H9 (cell line): ENCODE measurements around the gene ADORA1. TPM values are rescaled to one million over a fixed set of nuclear protein-coding genes. Genes with fewer than 3 reads are reported as not detected.

Experiments
- DNase-seq: peaks from one replicate; pipeline ENCODE4 v3.0.0-alpha.2; 2017
- H2AFZ ChIP-seq: one replicate; pipeline ENCODE4 v1.6.1; 2013; ENCODE audit warnings: mild to moderate bottlenecking, low read length, control low read depth, moderate library complexity
- H2AK5ac ChIP-seq: 2 replicates; pipeline ENCODE4 v1.6.1; 2013; ENCODE audit warnings: low read length, control low read depth, mixed read lengths; ENCODE audit not compliant: insufficient read length
- H2BK120ac ChIP-seq: one replicate; pipeline ENCODE4 v1.6.1; 2013; ENCODE audit warnings: low read depth, mild to moderate bottlenecking, low read length, control low read depth, inconsistent platforms; ENCODE audit not compliant: poor library complexity, severe bottlenecking
- H2BK12ac ChIP-seq: 2 replicates; pipeline ENCODE4 v1.6.1; 2013; ENCODE audit warnings: low read length, control low read depth, mixed read lengths, low read depth; ENCODE audit not compliant: insufficient read length
- H2BK15ac ChIP-seq: 2 replicates; pipeline ENCODE4 v1.6.1; 2013; ENCODE audit warnings: low read depth, low read length, control low read depth
- H2BK20ac ChIP-seq: one replicate; pipeline ENCODE4 v1.6.1; 2013; ENCODE audit warnings: low read depth, mild to moderate bottlenecking, low read length, control low read depth, inconsistent platforms; ENCODE audit not compliant: poor library complexity, severe bottlenecking
- H2BK5ac ChIP-seq: 2 replicates; pipeline ENCODE4 v1.6.1; 2013; ENCODE audit warnings: low read length, control low read depth, mixed read lengths; ENCODE audit not compliant: insufficient read length
- H3K14ac ChIP-seq: 2 replicates; pipeline ENCODE4 v1.6.1; 2013; ENCODE audit warnings: low read length, control low read depth; ENCODE audit not compliant: insufficient read depth
- H3K18ac ChIP-seq: 2 replicates; pipeline ENCODE4 v1.6.1; 2013; ENCODE audit warnings: low read depth, mild to moderate bottlenecking, mixed read lengths, low read length, control low read depth; ENCODE audit not compliant: insufficient read length
- H3K23ac ChIP-seq: 2 replicates; pipeline ENCODE4 v1.6.1; 2013; ENCODE audit warnings: low read length, control low read depth, mixed read lengths, low read depth; ENCODE audit not compliant: insufficient read length
- H3K23me2 ChIP-seq: 2 replicates; pipeline ENCODE4 v1.6.1; 2013; ENCODE audit warnings: low read depth, mild to moderate bottlenecking, mixed read lengths, low read length, control low read depth; ENCODE audit not compliant: insufficient read length, poor library complexity, severe bottlenecking
- H3K27ac ChIP-seq: 2 replicates; pipeline ENCODE4 v1.5.1; 2013; ENCODE audit warnings: low read length, control low read depth, mixed read lengths, low read depth; ENCODE audit not compliant: insufficient read length
- H3K27me3 ChIP-seq: 2 replicates; pipeline ENCODE4 v1.6.1; 2013; ENCODE audit warnings: low read length, control low read depth, inconsistent platforms; ENCODE audit not compliant: insufficient read depth
- H3K4ac ChIP-seq: 2 replicates; pipeline ENCODE4 v1.6.1; 2013; ENCODE audit warnings: low read depth, mild to moderate bottlenecking, control low read depth, inconsistent platforms, low read length, moderate library complexity
- H3K4me1 ChIP-seq: 2 replicates; pipeline ENCODE4 v1.6.1; 2013; ENCODE audit warnings: low read length, control low read depth, inconsistent platforms; ENCODE audit not compliant: insufficient read depth
- H3K4me2 ChIP-seq: 2 replicates; pipeline ENCODE4 v1.6.1; 2013; ENCODE audit warnings: low read length, control low read depth, mixed read lengths; ENCODE audit not compliant: insufficient read length, insufficient read depth
- H3K56ac ChIP-seq: 2 replicates; pipeline ENCODE4 v1.6.1; 2013; ENCODE audit warnings: low read depth, mild to moderate bottlenecking, mixed read lengths, low read length, control low read depth; ENCODE audit not compliant: insufficient read length
- H3K79me1 ChIP-seq: 2 replicates; pipeline ENCODE4 v1.6.1; 2013; ENCODE audit warnings: low read depth, mild to moderate bottlenecking, moderate library complexity, low read length, control low read depth, inconsistent platforms; ENCODE audit not compliant: insufficient read depth, poor library complexity, severe bottlenecking
- H3K79me2 ChIP-seq: 2 replicates; pipeline ENCODE4 v1.6.1; 2013; ENCODE audit warnings: low read length, control low read depth, inconsistent platforms; ENCODE audit not compliant: insufficient read depth
- H3K9ac ChIP-seq: 2 replicates; pipeline ENCODE4 v1.6.1; 2013; ENCODE audit warnings: low read length, control low read depth, mixed read lengths; ENCODE audit not compliant: insufficient read length; ENCODE audit errors: extremely low read depth
- H3K9me3 ChIP-seq: one replicate; pipeline ENCODE4 v1.6.1; 2013; ENCODE audit warnings: low read depth, low read length, inconsistent platforms; ENCODE audit not compliant: control insufficient read depth
- H3T11ph ChIP-seq: one replicate; pipeline ENCODE4 v1.6.1; 2013; ENCODE audit warnings: mild to moderate bottlenecking, low read length, control low read depth, inconsistent platforms
- H4K20me1 ChIP-seq: one replicate; pipeline ENCODE4 v1.6.1; 2013; ENCODE audit not compliant: control insufficient read depth, insufficient read length, insufficient read depth
- H4K5ac ChIP-seq: 2 replicates; pipeline ENCODE4 v1.6.1; 2013; ENCODE audit warnings: low read depth, mild to moderate bottlenecking, mixed read lengths, low read length, control low read depth; ENCODE audit not compliant: insufficient read length
- H4K8ac ChIP-seq: replicated peaks from 2 replicates; pipeline ENCODE4 v1.6.1; 2013; ENCODE audit warnings: low read length, control low read depth, mixed read lengths, low read depth; ENCODE audit not compliant: insufficient read length
- H4K91ac ChIP-seq: 2 replicates; pipeline ENCODE4 v1.6.1; 2013; ENCODE audit warnings: low read depth, mild to moderate bottlenecking, moderate library complexity, mixed read lengths, low read length, control low read depth; ENCODE audit not compliant: insufficient read length
- H3K27ac Mint-ChIP-seq, 3 experiments: 2 replicates in 2 of 3; 3 replicates in 1 of 3; pipeline ENCODE4 v1.8.0; 2020 to 2021; ENCODE audit warnings: mixed read lengths in 3 of 3, mild to moderate bottlenecking in 1 of 3, moderate library complexity in 1 of 3
- H3K27me3 Mint-ChIP-seq: 2 replicates; pipeline ENCODE4 v1.8.0; 2021; ENCODE audit warnings: low read depth, mild to moderate bottlenecking, moderate library complexity, mixed read lengths
- H3K36me3 Mint-ChIP-seq, 3 experiments: 2 replicates in 2 of 3; 3 replicates in 1 of 3; pipeline ENCODE4 v1.8.0; 2020 to 2021; ENCODE audit warnings: low read depth in 3 of 3, mixed read lengths in 3 of 3; ENCODE audit not compliant: insufficient read depth in 1 of 3
- H3K4me1 Mint-ChIP-seq, 2 experiments: 2 replicates each; pipeline ENCODE4 v1.8.0; 2020; ENCODE audit warnings: mixed read lengths in 2 of 2
- H3K4me3 Mint-ChIP-seq, 2 experiments: 2 replicates in 1 of 2; 3 replicates in 1 of 2; pipeline ENCODE4 v1.8.0; 2020 to 2021; ENCODE audit warnings: mild to moderate bottlenecking in 2 of 2, mixed read lengths in 2 of 2, moderate library complexity in 1 of 2
- H3K9me3 Mint-ChIP-seq, 2 experiments: 2 replicates in 1 of 2; 3 replicates in 1 of 2; pipeline ENCODE4 v1.8.0; 2020; ENCODE audit warnings: mild to moderate bottlenecking in 2 of 2, mixed read lengths in 2 of 2, moderate library complexity in 1 of 2
- WGBS: extraction: QIAGEN DNeasy Blood & Tissue Kit; methylation state at CpG from one replicate; pipeline ENCODE4 v1.1.7; 2013; ENCODE audit warnings: missing lambda C conversion rate, low lambda C conversion rate, mixed read lengths; ENCODE audit not compliant: insufficient read length; ENCODE audit errors: extremely low coverage; 5-methylcytosine and 5-hydroxymethylcytosine counted together
- total RNA-seq: library from RNA; stranded (reverse); gene quantifications from 2 replicates; pipeline ENCODE4 v1.2.1, GENCODE V29; 2021
- TF ChIP-seq, protein P1 (sequence below): fragments of 200-600 bp; sonication (generic); conservative IDR thresholded peaks from 3 replicates; pipeline ENCODE4 v1.8.0; 2021; ENCODE audit warnings: antibody characterized with exemption, mild to moderate bottlenecking

ADORA1 gene
- total RNA-seq, 1 experiment from 2014 or later = 1.3 TPM

- TF ChIP-seq, protein P1, sequence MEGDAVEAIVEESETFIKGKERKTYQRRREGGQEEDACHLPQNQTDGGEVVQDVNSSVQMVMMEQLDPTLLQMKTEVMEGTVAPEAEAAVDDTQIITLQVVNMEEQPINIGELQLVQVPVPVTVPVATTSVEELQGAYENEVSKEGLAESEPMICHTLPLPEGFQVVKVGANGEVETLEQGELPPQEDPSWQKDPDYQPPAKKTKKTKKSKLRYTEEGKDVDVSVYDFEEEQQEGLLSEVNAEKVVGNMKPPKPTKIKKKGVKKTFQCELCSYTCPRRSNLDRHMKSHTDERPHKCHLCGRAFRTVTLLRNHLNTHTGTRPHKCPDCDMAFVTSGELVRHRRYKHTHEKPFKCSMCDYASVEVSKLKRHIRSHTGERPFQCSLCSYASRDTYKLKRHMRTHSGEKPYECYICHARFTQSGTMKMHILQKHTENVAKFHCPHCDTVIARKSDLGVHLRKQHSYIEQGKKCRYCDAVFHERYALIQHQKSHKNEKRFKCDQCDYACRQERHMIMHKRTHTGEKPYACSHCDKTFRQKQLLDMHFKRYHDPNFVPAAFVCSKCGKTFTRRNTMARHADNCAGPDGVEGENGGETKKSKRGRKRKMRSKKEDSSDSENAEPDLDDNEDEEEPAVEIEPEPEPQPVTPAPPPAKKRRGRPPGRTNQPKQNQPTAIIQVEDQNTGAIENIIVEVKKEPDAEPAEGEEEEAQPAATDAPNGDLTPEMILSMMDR = no peak
- H3K79me2 ChIP-seq = no peaks in the 10 kb centered on the region
- H2AK5ac ChIP-seq = no peak overlapping the region
- H3K4me1 Mint-ChIP-seq = peaks cover 29 to 36% of the 10 kb centered on the region in 2 experiments
- H3K56ac ChIP-seq = no peak overlapping the region
- no peaks in the 10 kb centered on the region for H3K27me3 ChIP-seq
- H3K27me3 Mint-ChIP-seq = peaks cover 1% of the 10 kb centered on the region; the same call in 1 of the 2 replicates
- H3K18ac ChIP-seq = no peak overlapping the region
- H3K14ac ChIP-seq = no peak overlapping the region
- H2BK120ac ChIP-seq = no peak overlapping the region
- H3K23me2 ChIP-seq = no peaks in the 10 kb centered on the region
- H2AFZ ChIP-seq = no peak overlapping the region
- no peak overlapping the region for H2BK20ac ChIP-seq
- H4K91ac ChIP-seq = no peak overlapping the region
- H4K5ac ChIP-seq = no peak overlapping the region
- no peak for DNase-seq
- no peak overlapping the region for H3K4ac ChIP-seq
- H3K27ac Mint-ChIP-seq = peak overlapping the region in 1 of 3 experiments; percentile 51; a peak in 1 of 7 replicates
- no CpG with 5 or more reads among the region's 9 CpGs for WGBS
- H3K9ac ChIP-seq = no peak overlapping the region
- no peak overlapping the region for H2BK15ac ChIP-seq
- no peaks in the 10 kb centered on the region for H3K79me1 ChIP-seq
- H2BK5ac ChIP-seq = no peak overlapping the region
- no peaks in the 10 kb centered on the region for H3K36me3 Mint-ChIP-seq
- H3K4me1 ChIP-seq = no peaks in the 10 kb centered on the region
- H3T11ph ChIP-seq = no peak overlapping the region
- no peak overlapping the region; a peak in 1 of 5 replicates for H3K4me3 Mint-ChIP-seq
- no peak overlapping the region for H3K23ac ChIP-seq
- H4K20me1 ChIP-seq = no peaks in the 10 kb centered on the region
- H3K9me3 ChIP-seq = no peaks in the 10 kb centered on the region
- H3K9me3 Mint-ChIP-seq = no peaks in the 10 kb centered on the region
- H2BK12ac ChIP-seq = no peak overlapping the region
- H3K4me2 ChIP-seq = no peak overlapping the region
- H3K27ac ChIP-seq = no peak overlapping the region
- no peak overlapping the region for H4K8ac ChIP-seq
Observed at GRCh38 chr1:203177470-203178039, 50.0 kb downstream of the ADORA1 start.
